Measurements from ENCODE around the gene INTS11.

Gene INTS11

GRCh38 chr1:1311107-1312104 is 13.1 kb downstream of the INTS11 start:
- DNase-seq = no peak

- DNase-seq = no peak
Observed at GRCh38 chr1:1310476-1311053, 13.9 kb downstream of the INTS11 start.

- DNase-seq = no peak
Observed at GRCh38 chr1:1310109-1310385, 14.4 kb downstream of the INTS11 start.

- peak in 1 of 2 experiments; percentile 35 for DNase-seq
Observed at GRCh38 chr1:1309251-1310108, 15.0 kb downstream of the INTS11 start.

GRCh38 chr1:1308756-1309250 is 15.7 kb downstream of the INTS11 start:
- no peak for DNase-seq

GRCh38 chr1:1307923-1308755 is 16.3 kb downstream of the INTS11 start, which contains the start of the genes ACAP3 and PUSL1:
TSS of gene ACAP3 (minus strand) at chr1:1307930. CDS start at chr1:1307815, 115 bp downstream.
TSS of gene PUSL1 (plus strand) at chr1:1308597. CDS start at chr1:1308644, 47 bp downstream.
- DNase-seq = peak; percentile 89 to 93

GRCh38 chr1:1307261-1307922 is 17.1 kb downstream of the INTS11 start:
- no peak for DNase-seq

- no peak for DNase-seq
Observed at GRCh38 chr1:1306661-1307260, 17.7 kb downstream of the INTS11 start.

- DNase-seq = peak in 1 of 2 experiments; percentile 32
Observed at GRCh38 chr1:1306070-1306660, 18.3 kb downstream of the INTS11 start.

GRCh38 chr1:1305300-1306069 is 19.0 kb downstream of the INTS11 start:
- peak in 1 of 2 experiments; percentile 53 for DNase-seq

GRCh38 chr1:1304331-1305299 is 19.8 kb downstream of the INTS11 start:
- peak; percentile 60 to 74 for DNase-seq

GRCh38 chr1:1303736-1304135 is 20.7 kb downstream of the INTS11 start:
- DNase-seq = no peak

- no peak for DNase-seq
Observed at GRCh38 chr1:1302951-1303509, 21.4 kb downstream of the INTS11 start.

GRCh38 chr1:1302006-1302430 is 22.4 kb downstream of the INTS11 start:
- DNase-seq = no peak

- DNase-seq = no peak
Observed at GRCh38 chr1:1300352-1300739, 24.1 kb downstream of the INTS11 start.

- peak in 1 of 2 experiments; percentile 26 for DNase-seq
Observed at GRCh38 chr1:1299686-1300351, 24.6 kb downstream of the INTS11 start.

- no peak for DNase-seq
Observed at GRCh38 chr1:1298861-1299685, 25.4 kb downstream of the INTS11 start.

All from NCI-H2081 (cell line).